GM21723 (cell line): ENCODE results near the gene PSMC1.

ENCODE experiments used
- ATAC-seq: cut with Tn5 transposase; IDR thresholded peaks from one replicate; pipeline ENCODE4 v1.9.1; 2021; ENCODE audit warnings: mild to moderate bottlenecking, moderate library complexity; ENCODE audit not compliant: unreplicated experiment

PSMC1 gene

DNA sequence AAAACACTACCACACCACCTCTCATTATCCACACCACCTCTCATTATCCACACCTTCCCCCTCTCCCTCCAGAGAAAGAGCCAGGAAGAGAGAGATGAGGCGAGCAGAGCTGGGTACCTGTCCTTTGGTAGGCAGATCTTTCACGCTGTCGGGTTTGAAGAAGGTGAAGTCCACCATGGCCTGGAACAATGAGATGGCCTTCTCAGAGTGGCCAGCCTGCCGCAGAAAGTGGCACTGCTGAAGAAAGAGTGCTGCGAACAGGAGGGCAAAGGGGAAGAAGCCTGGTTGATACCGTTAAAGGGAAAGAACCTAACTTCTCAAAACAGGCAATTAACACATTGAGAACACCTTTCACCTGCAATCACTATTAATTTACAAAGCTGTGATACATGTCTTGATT is 44.8 kb downstream of the PSMC1 start:
- no peak for ATAC-seq

DNA sequence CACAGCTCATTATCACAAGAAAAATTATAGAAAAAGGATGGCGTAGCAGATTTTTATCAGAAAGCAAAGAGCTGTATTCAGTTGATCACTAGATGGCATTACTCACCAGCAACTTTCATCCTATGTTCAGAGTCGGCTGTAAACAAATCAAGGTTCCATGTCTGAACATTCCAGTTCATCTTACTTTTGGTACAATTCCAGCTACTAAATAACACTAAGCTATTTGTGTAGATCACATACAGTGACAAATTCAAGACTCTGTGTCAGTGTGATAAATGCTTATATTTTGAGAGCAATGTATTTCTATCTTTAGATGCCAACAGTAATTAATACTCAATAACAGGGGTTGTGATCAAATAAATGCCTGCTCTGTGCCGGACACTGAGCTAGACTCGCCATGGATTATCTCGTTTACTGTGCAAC is 45.3 kb downstream of the PSMC1 start:
- ATAC-seq: no peak

DNA sequence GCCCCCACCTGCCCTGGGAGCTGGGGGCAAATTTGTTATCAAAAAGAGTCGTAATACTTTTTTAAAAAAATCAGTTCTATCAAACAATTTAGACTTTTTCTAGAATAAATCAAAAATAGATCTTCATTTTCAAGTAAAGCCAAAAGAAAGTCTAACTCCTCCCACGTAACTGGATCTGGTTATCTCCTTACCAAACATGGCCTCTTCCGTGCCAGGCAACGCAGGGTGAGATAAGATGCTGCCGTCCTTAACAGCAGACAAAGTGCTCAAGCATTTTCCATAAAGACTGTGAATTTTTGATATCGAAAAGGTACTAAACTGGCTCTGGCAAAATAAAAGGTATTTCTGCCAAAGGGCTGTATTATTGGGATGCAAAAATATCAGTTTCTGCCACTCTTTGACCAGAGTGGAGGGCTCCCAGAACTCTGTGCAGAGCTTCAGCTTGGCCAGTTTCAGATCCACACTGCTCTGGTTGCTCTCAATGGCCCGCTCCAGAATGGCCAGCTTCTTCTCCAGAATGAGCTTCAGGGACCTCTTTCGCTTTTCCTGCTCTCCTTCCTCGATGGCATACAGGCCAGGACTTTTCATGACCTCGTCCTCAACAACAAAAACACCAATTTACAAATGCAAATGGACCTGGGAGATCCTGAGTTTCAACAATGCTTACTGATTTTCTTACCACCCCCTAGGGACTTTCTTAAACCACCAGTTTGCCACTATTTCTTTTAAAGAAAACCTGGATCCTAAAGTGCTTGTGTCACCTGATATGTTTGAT is 46.4 kb downstream of the PSMC1 start:
- ATAC-seq: no peak

GRCh38 chr14:90303473-90303872 is 47.1 kb downstream of the PSMC1 start:
- no peak for ATAC-seq

GRCh38 chr14:90304502-90304901 is 48.1 kb downstream of the PSMC1 start:
- no peak for ATAC-seq

DNA sequence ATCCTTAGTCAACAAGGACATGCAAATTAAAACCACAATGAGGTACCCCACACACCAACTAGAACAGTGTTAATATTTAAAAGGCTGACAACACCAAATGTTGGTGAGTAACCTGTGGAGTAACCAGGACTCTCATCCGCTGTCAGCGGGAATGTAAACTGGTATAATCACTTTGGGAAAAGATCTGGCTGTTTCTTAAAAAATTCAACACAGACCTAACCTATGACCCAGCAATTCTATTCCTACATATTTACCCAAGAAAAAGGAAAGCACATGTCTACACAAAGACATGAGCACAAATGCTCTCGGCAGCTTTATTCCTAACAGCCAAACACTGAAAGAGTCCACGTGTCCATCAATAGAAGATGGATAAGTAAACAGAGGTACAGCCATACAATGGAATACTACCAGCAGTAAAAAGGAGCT is 48.8 kb downstream of the PSMC1 start:
- no peak for ATAC-seq

GRCh38 chr14:90308561-90308960 is 52.2 kb downstream of the PSMC1 start:
- no peak for ATAC-seq

DNA sequence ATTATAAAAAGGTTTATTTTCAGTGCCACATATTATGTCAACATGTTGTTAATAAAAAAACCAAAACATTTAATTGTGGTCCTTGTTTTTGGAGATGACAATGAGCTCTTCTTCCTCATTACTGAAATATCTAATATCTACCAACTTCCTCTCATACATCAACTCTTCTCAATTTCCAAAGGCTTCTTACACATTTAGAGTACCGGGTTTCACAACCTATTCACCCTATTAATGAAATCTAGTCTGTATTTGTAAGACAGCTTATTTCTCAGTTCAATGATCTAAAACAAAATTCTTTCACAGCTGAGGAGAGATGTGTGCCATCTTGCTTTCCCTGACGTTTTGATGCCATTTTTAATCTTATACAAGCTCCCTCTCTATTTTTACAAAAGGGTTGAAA is 60.9 kb downstream of the PSMC1 start:
- ATAC-seq: no peak

DNA sequence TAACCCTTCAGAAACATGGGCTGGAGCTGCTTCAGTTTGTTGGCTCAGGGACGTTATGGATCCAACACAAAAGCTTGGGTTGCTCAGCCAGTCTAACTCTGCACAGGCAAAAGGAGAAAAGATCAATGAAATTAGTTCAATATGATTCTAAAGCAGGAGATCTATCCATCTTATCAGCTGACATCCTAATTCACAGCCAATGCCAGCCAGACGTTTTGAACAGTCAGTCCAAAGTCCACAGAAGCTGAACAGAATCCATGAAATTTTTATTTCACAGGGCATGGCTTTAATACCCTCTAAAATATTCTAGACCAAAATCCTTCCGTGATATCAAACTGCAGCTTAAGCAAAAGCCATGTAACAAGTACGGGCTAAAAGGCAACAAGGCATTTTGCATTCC is 61.7 kb downstream of the PSMC1 start:
- no peak for ATAC-seq

DNA sequence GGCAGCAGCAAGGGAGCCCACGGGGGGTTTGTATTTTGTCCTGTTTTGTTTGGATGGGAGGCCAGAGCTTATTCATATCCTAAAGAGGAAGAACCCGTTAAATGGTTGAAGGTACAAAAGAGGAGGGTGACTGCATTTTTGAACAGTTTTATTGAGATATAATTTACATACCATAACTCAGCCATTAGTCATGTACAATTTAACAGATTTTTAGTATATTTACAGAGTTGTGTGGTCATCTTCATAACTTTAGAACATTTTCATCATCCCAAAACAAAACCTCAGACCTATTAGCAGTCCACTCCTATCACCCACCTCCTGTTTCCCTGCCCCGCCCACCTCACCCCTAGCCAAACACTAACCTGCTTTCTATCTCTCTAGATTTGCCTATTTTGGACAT is 62.8 kb downstream of the PSMC1 start:
- no peak for ATAC-seq

DNA sequence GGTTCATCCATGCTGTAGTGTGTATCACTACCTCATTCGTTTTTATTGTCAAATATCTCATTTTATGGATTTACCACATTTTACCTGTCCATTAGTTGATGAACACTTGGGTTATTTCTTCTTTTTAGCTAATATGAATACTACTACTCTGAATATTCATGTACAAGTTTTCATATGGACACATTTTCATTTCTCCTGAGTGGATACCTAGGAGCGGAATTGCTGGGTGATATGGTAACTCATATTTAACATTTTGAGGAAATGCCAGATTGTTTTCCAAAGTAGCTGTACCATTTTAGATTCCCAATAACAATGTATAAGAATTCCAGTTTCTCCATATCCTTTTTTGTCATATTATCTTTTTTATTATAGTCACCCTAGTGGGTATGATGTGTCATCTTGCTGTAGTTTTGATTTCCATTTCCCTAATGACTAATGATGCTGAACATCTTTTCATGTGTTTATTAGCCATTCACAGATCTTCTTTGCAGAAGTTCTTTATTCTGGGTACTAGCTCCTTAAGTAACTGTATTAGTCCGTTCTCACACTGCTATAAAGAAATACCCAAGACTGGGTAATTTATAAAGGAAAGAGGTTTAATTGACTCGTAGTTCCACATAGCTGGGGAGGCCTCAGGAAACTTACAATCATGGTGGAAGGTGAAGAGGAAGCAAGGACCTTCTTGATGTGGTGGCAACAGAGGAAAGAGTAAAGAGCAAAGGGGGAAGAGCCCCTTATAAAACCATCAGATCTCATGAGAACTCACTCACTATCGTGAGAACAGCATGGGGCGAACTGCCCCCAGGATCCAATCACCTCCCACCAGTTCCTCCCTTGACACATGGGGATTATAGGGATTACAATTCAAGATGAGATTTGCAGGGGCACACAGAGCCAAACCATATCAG is 63.5 kb downstream of the PSMC1 start:
- ATAC-seq: no peak

- no peak for ATAC-seq
These were observed 65.5 kb downstream of the PSMC1 start for GRCh38 chr14:90321891-90322290.
